HepG2 (cell line): ENCODE data around the gene DARS2. TPM values are rescaled to one million over a fixed set of nuclear protein-coding genes. Genes with fewer than 3 reads are reported as not detected.

Experiments
- ATAC-seq: fragments of 200-7000 bp; cut with Tn5 transposase; 3 replicates; pipeline ENCODE4 v1.9.1; 2020; ENCODE audit warnings: mild to moderate bottlenecking, moderate library complexity
- BruUV-seq: library from RNA; stranded (reverse); fragments of 400-500 nt; replicated peaks from 2 replicates; lab custom pipeline; 2021; lab: Mats Ljungman, UMichigan
- CTCF ChIA-PET: fragments of 300-600 bp; formaldehyde crosslinking; extraction: SDS; loops from one replicate; lab custom pipeline; 2021; ENCODE audit warnings: low total read pairs, inconsistent platforms, low intra/inter-chr PET ratio; lab: Yijun Ruan, JAX
- POLR2A ChIA-PET: fragments of 350-600 bp; sonication (Branson Sonifier 250); formaldehyde crosslinking; loops from one replicate; lab custom pipeline; 2020; ENCODE audit warnings: antibody characterized with exemption, inconsistent platforms; lab: Yijun Ruan, JAX
- DNase-seq: peaks from one replicate; pipeline ENCODE4 v3.0.0-alpha.2; 2015; ENCODE audit warnings: low spot score
- FAIRE-seq: peaks from 3 replicates; lab custom pipeline; 2011; peaks lifted over from hg19 to GRCh38; lab: Jason Lieb, UNC
- H2AFZ ChIP-seq: one replicate; pipeline ENCODE4 v1.6.1; 2011; ENCODE audit warnings: low read length, inconsistent platforms
- H3K27ac ChIP-seq: fragments of 300-600 bp; 3 replicates; pipeline ENCODE4 v1.8.0; 2011; ENCODE audit warnings: mixed run types, mild to moderate bottlenecking, mixed read lengths, low read length, inconsistent platforms; ENCODE audit not compliant: insufficient read depth; ENCODE audit errors: extremely low read length
- H3K27me3 ChIP-seq, 2 experiments: fragments of 200-600 bp in 1 of 2; 2 replicates in 1 of 2; 3 replicates in 1 of 2; pipeline versions ENCODE4 v1.6.0 to v1.8.0; 2011; ENCODE audit warnings: low read length in 2 of 2, mild to moderate bottlenecking in 2 of 2, moderate library complexity in 2 of 2, inconsistent platforms in 1 of 2; ENCODE audit not compliant: insufficient read depth in 2 of 2, control insufficient read depth in 1 of 2
- H3K36me3 ChIP-seq, 2 experiments: fragments of 200-600 bp in 1 of 2; replicated peaks in 1 of 2; 2 replicates in 1 of 2; 3 replicates in 1 of 2; pipeline versions ENCODE4 v1.5.1 to v1.8.0; 2011; ENCODE audit warnings: low read length in 2 of 2, inconsistent platforms in 1 of 2; ENCODE audit not compliant: insufficient read depth in 2 of 2, control insufficient read depth in 1 of 2
- H3K4me1 ChIP-seq: 2 replicates; pipeline ENCODE4 v1.5.1; 2012; ENCODE audit warnings: low read length, inconsistent platforms; ENCODE audit not compliant: insufficient read depth
- H3K4me2 ChIP-seq: 2 replicates; pipeline ENCODE4 v1.6.0; 2011; ENCODE audit warnings: low read depth, low read length, inconsistent platforms
- H3K4me3 ChIP-seq, 3 experiments: fragments of 200-600 bp in 1 of 3; sonication (generic), shearing (Covaris generic) in 1 of 3; replicated peaks in 1 of 3; 2 replicates each; pipeline ENCODE4 v1.5.1; 2011 to 2016; ENCODE audit warnings: low read length in 3 of 3, inconsistent platforms in 2 of 3, low read depth in 2 of 3, mild to moderate bottlenecking in 2 of 3, control low read depth in 1 of 3, mixed read lengths in 1 of 3; ENCODE audit not compliant: insufficient read depth in 1 of 3
- H3K79me2 ChIP-seq: one replicate; pipeline ENCODE4 v1.6.1; 2011; ENCODE audit warnings: low read length, inconsistent platforms; ENCODE audit not compliant: insufficient read depth
- H3K9ac ChIP-seq: 2 replicates; pipeline ENCODE4 v1.6.0; 2011; ENCODE audit warnings: mild to moderate bottlenecking, low read depth, low read length, inconsistent platforms; ENCODE audit not compliant: insufficient read depth
- H3K9me3 ChIP-seq: 2 replicates; pipeline ENCODE4 v1.5.1; 2012; ENCODE audit warnings: mild to moderate bottlenecking, low read length
- H4K20me1 ChIP-seq: 2 replicates; pipeline ENCODE4 v1.6.0; 2011; ENCODE audit warnings: inconsistent platforms, mild to moderate bottlenecking, low read length, moderate library complexity; ENCODE audit not compliant: insufficient read depth
- MBD4 ChIP-seq: IDR thresholded peaks from 2 replicates; pipeline ENCODE4 v1.6.1; 2012; ENCODE audit warnings: low read length, inconsistent platforms, borderline replicate concordance
- POLR2A ChIP-seq, 2 experiments: IDR thresholded peaks; 2 replicates each; pipeline ENCODE4 v1.6.1; 2011; ENCODE audit warnings: low read depth in 2 of 2, low read length in 2 of 2, mild to moderate bottlenecking in 1 of 2, moderate library complexity in 1 of 2; ENCODE audit not compliant: insufficient read depth in 1 of 2
- POLR2AphosphoS2 ChIP-seq: IDR thresholded peaks from 2 replicates; pipeline ENCODE4 v1.6.1; 2011; ENCODE audit warnings: low read depth, low read length, improper control_type of control experiment
- POLR2G ChIP-seq: fragments of 200-400 bp; formaldehyde crosslinking; IDR thresholded peaks from 2 replicates; pipeline ENCODE4 v1.6.1; 2018; ENCODE audit warnings: mild to moderate bottlenecking, low read depth, low read length, moderate library complexity
- RBM22 ChIP-seq: fragments of 200-400 bp; formaldehyde crosslinking; optimal IDR thresholded peaks from 2 replicates; pipeline ENCODE3; 2017; ENCODE audit warnings: mild to moderate bottlenecking, low read length, moderate library complexity
- SIN3A ChIP-seq: IDR thresholded peaks from 2 replicates; pipeline ENCODE4 v1.6.1; 2011; ENCODE audit warnings: low read depth, mild to moderate bottlenecking, control low read depth, low read length, borderline replicate concordance
- SOX13 ChIP-seq, 3 experiments: fragments of 450-650 bp in 1 of 3; sonication (generic) in 1 of 3; formaldehyde crosslinking in 1 of 3; IDR thresholded peaks in 2 of 3; conservative IDR thresholded peaks in 1 of 3; 2 replicates each; pipeline versions ENCODE4 v1.5.0 to v1.6.1; 2016 to 2020; ENCODE audit warnings: antibody characterized with exemption in 1 of 3, mild to moderate bottlenecking in 1 of 3, missing compliant biosample characterization in 1 of 3, missing genetic modification reagents in 1 of 3, moderate library complexity in 1 of 3
- SSRP1 ChIP-seq: IDR thresholded peaks from 2 replicates; pipeline ENCODE4 v1.6.1; 2016; ENCODE audit warnings: control low read depth
- ZNF367 ChIP-seq: sonication (generic); formaldehyde crosslinking; IDR thresholded peaks from 2 replicates; pipeline ENCODE4 v1.4.0; 2020; ENCODE audit warnings: missing genetic modification reagents, borderline replicate concordance
- ZNF468 ChIP-seq: sonication (generic); formaldehyde crosslinking; IDR thresholded peaks from 2 replicates; pipeline ENCODE4 v1.8.0; 2022; ENCODE audit warnings: mild to moderate bottlenecking, moderate library complexity, missing genetic modification reagents
- ZNF777 ChIP-seq: sonication (generic); formaldehyde crosslinking; IDR thresholded peaks from 2 replicates; pipeline ENCODE4 v1.4.0; 2020; ENCODE audit warnings: missing genetic modification reagents
- WGBS: methylation state at CpG from one replicate; pipeline ENCODE4 v1.1.6; 2017; ENCODE audit warnings: low lambda C conversion rate; 5-methylcytosine and 5-hydroxymethylcytosine counted together
- in situ Hi-C: cut with HindIII; loops from 2 replicates; pipeline ENCODE4 v1.10.0; 2017; ENCODE audit warnings: low pct_unique_long_range_greater_than_20kb; ENCODE audit not compliant: extremely low pct_ligation_motif_present
- intact Hi-C: fragments of 100-400 bp; cut with micrococcal nuclease; formaldehyde crosslinking; loops from one replicate; pipeline ENCODE4 v1.10.0; 2022; ENCODE audit not compliant: unreplicated experiment
- polyA plus RNA-seq, 8 experiments: library from polyadenylated mRNA; depleted of rRNA in 3 of 8; stranded (reverse) in 7 of 8; unstranded in 1 of 8; fragments of >200 nt; fragmentation: Illumina TruSeq in 4 of 8; extraction: Trizol in 4 of 8; gene quantifications; 2 replicates each; pipeline versions ENCODE4 v1.2.1 to v1.2.3, GENCODE V29; 2011 to 2016; ENCODE audit warnings: low read depth in 4 of 8, missing spikeins in 1 of 8, mixed read lengths in 1 of 8; ENCODE audit not compliant: insufficient read depth in 1 of 8
- total RNA-seq, 5 experiments: library from RNA; depleted of rRNA; stranded (reverse); fragments of >200 nt; fragmentation: Illumina TruSeq; extraction: Trizol; gene quantifications; 2 replicates each; pipeline ENCODE4 v1.2.3, GENCODE V29; 2016; ENCODE audit warnings: low read depth in 1 of 5

The DARS2 gene
- total and polyA plus RNA-seq, 2 of the 13 experiments (the other 11 are each of a cell fraction or from before 2014, with no cell fraction given) = 17.6 to 27.7 TPM

GRCh38 chr1:173862769-173863223 is 38.3 kb downstream of the DARS2 start:
- FAIRE-seq = no peak
- DNase-seq = no peak
- intact Hi-C loops (no loop called here), in situ Hi-C loops (loop anchor here (10.0 kb wide), 1 partner anchor 212 kb away; no protein-coding TSS in a partner anchor)
- no peak overlapping the region for H3K4me2 ChIP-seq
- peaks cover 24% of the 10 kb centered on the region for H3K79me2 ChIP-seq
- no peak for ATAC-seq
- H3K36me3 ChIP-seq = peaks cover 4 to 38% of the 10 kb centered on the region in 2 experiments
- no TSS peak for BruUV-seq
- H3K27ac ChIP-seq = no peak overlapping the region
- H3K9ac ChIP-seq = no peak overlapping the region
- H3K4me1 ChIP-seq = peaks cover 26% of the 10 kb centered on the region
- TF ChIP-seq ZNF367 (CRISPR knock-in tag) = no peak
- no peak for TF ChIP-seq ZNF777 (CRISPR knock-in tag)
- TF ChIP-seq MBD4 = peak; percentile 13; the same call in 1 of the 2 replicates
- peak; percentile 29; the same call in 1 of the 2 replicates for TF ChIP-seq SIN3A
- TF ChIP-seq SOX13 (IDR thresholded peaks at IDR 0.05) = 0 out of 2 replicates have a peak, but pooled peaks have one; percentile 9
- no peak for TF ChIP-seq SOX13 (CRISPR knock-in tag; conservative IDR thresholded peaks at IDR 0.05 in 1 of 2, IDR thresholded peaks at IDR 0.05 in 1 of 2)
- peak; percentile 63 for TF ChIP-seq POLR2G
- peak; percentile 15; the same call in 1 of the 2 replicates for TF ChIP-seq POLR2AphosphoS2
- no peak for TF ChIP-seq ZNF468
- TF ChIP-seq POLR2A (IDR thresholded peaks at IDR 0.05; ENCODE audit: insufficient read depth in 1 of 2, low read depth in 2 of 2, low read length in 2 of 2) = peak in 1 of 2 experiments; percentile 52; a peak in 2 of 4 replicates
- TF ChIP-seq RBM22 = peak; percentile 95
- TF ChIP-seq SSRP1 (CRISPR knock-in tag) = peak; percentile 5; the same call in 1 of the 2 replicates
- 79% methylated on average over 8 of the region's 8 CpGs for WGBS
- ChIA-PET CTCF (no interaction called here), POLR2A (no interaction called here)
- no peaks in the 10 kb centered on the region; a peak in 1 of 5 replicates for H3K27me3 ChIP-seq
- peaks cover 38% of the 10 kb centered on the region for H4K20me1 ChIP-seq
- H3K4me3 ChIP-seq = no peak overlapping the region
- no peaks in the 10 kb centered on the region for H3K9me3 ChIP-seq
- no peak overlapping the region for H2AFZ ChIP-seq
